HUES48 (cell line): ENCODE data around the gene WARS2.
"Not testable (repeated sequence)": the region's sequence is repeated elsewhere in the genome, so short reads cannot be mapped to it uniquely, and the experiment has no call there.

Source experiments
- H3K27ac ChIP-seq: one replicate; pipeline ENCODE4 v1.7.0; 2013; ENCODE audit warnings: low read depth, low read length, inconsistent platforms
- H3K27me3 ChIP-seq: 2 replicates; pipeline ENCODE4 v1.6.1; 2013; ENCODE audit warnings: mild to moderate bottlenecking, low read length; ENCODE audit not compliant: control insufficient read depth, insufficient read depth
- H3K36me3 ChIP-seq: 2 replicates; pipeline ENCODE4 v1.6.1; 2013; ENCODE audit warnings: low read length; ENCODE audit not compliant: control insufficient read depth, insufficient read depth
- H3K4me1 ChIP-seq: 2 replicates; pipeline ENCODE4 v1.6.1; 2013; ENCODE audit warnings: mild to moderate bottlenecking, low read length; ENCODE audit not compliant: control insufficient read depth, insufficient read depth
- H3K4me3 ChIP-seq: 2 replicates; pipeline ENCODE4 v1.5.1; 2013; ENCODE audit warnings: mild to moderate bottlenecking, low read depth, low read length
- H3K9ac ChIP-seq: 2 replicates; pipeline ENCODE4 v1.6.1; 2013; ENCODE audit warnings: mild to moderate bottlenecking, low read depth, low read length, moderate library complexity
- H3K9me3 ChIP-seq: 2 replicates; pipeline ENCODE4 v1.6.1; 2013; ENCODE audit warnings: low read length; ENCODE audit not compliant: control insufficient read depth, insufficient read depth

WARS2 gene

GRCh38 chr1:119160409-119160808, 20.0 kb upstream of the WARS2 start:
- Histone ChIP-seq H3K9me3 (peaks cover 10% of the 10 kb centered on the region), H3K27me3 (no peaks in the 10 kb centered on the region), H3K4me1 (no peaks in the 10 kb centered on the region), H3K4me3 (no peak overlapping the region), H3K36me3 (peaks cover 15% of the 10 kb centered on the region), H3K27ac (no peak overlapping the region), H3K9ac (no peak overlapping the region)

- Histone ChIP-seq H3K9me3 (peaks cover 10% of the 10 kb centered on the region), H3K9ac (no peak overlapping the region), H3K36me3 (peaks cover 15% of the 10 kb centered on the region), H3K4me3 (no peak overlapping the region), H3K27ac (no peak overlapping the region), H3K27me3 (no peaks in the 10 kb centered on the region), H3K4me1 (no peaks in the 10 kb centered on the region)
Measured at GRCh38 chr1:119159966-119160365, 19.5 kb upstream of the WARS2 start.

- Histone ChIP-seq H3K4me3 (no peak overlapping the region), H3K27me3 (no peaks in the 10 kb centered on the region), H3K36me3 (peaks cover 15% of the 10 kb centered on the region), H3K27ac (no peak overlapping the region), H3K4me1 (no peaks in the 10 kb centered on the region), H3K9ac (no peak overlapping the region), H3K9me3 (peaks cover 10% of the 10 kb centered on the region)
Measured at GRCh38 chr1:119159111-119159510, 18.7 kb upstream of the WARS2 start.

GRCh38 chr1:119156761-119157160, 16.3 kb upstream of the WARS2 start:
- H3K4me3 ChIP-seq, H3K9me3 ChIP-seq, H3K9ac ChIP-seq, H3K27me3 ChIP-seq, H3K4me1 ChIP-seq, H3K27ac ChIP-seq: not testable (repeated sequence)
- H3K36me3 ChIP-seq, result peaks cover 15% of the 10 kb centered on the region

GRCh38 chr1:119155069-119155468, 14.6 kb upstream of the WARS2 start:
- H3K4me1 ChIP-seq, H3K9me3 ChIP-seq, H3K9ac ChIP-seq, H3K4me3 ChIP-seq, H3K27ac ChIP-seq, H3K27me3 ChIP-seq: not testable (repeated sequence)
- H3K36me3 ChIP-seq, result peaks cover 15% of the 10 kb centered on the region

- no peak overlapping the region for H3K27ac ChIP-seq
- no peaks in the 10 kb centered on the region for H3K27me3 ChIP-seq
- no peak overlapping the region for H3K4me3 ChIP-seq
- H3K36me3 ChIP-seq, result no peaks in the 10 kb centered on the region
- peaks cover 5% of the 10 kb centered on the region; the same call in 1 of the 2 replicates for H3K4me1 ChIP-seq
- H3K9ac ChIP-seq, result no peak overlapping the region
- H3K9me3 ChIP-seq, result no peaks in the 10 kb centered on the region
Measured at GRCh38 chr1:119150150-119150549, 9.7 kb upstream of the WARS2 start.

- no peaks in the 10 kb centered on the region for H3K27me3 ChIP-seq
- no peak overlapping the region for H3K27ac ChIP-seq
- H3K9me3 ChIP-seq, result no peaks in the 10 kb centered on the region
- H3K4me3 ChIP-seq, result no peak overlapping the region
- no peaks in the 10 kb centered on the region for H3K36me3 ChIP-seq
- H3K9ac ChIP-seq, result no peak overlapping the region
- peaks cover 5% of the 10 kb centered on the region; the same call in 1 of the 2 replicates for H3K4me1 ChIP-seq
Measured at GRCh38 chr1:119147661-119148090, 7.2 kb upstream of the WARS2 start.

GRCh38 chr1:119146466-119146865, 6.0 kb upstream of the WARS2 start:
- peaks cover 6% of the 10 kb centered on the region; the same call in 1 of the 2 replicates for H3K4me1 ChIP-seq
- H3K4me3 ChIP-seq, result no peak overlapping the region
- H3K9ac ChIP-seq, result no peak overlapping the region
- no peaks in the 10 kb centered on the region for H3K36me3 ChIP-seq
- no peaks in the 10 kb centered on the region for H3K27me3 ChIP-seq
- no peaks in the 10 kb centered on the region for H3K9me3 ChIP-seq
- no peak overlapping the region for H3K27ac ChIP-seq

GRCh38 chr1:119144813-119145212, 4.4 kb upstream of the WARS2 start:
- H3K9me3 ChIP-seq, result no peaks in the 10 kb centered on the region
- no peak overlapping the region for H3K4me3 ChIP-seq
- H3K4me1 ChIP-seq, result peaks cover 10% of the 10 kb centered on the region; the same call in 1 of the 2 replicates
- H3K27ac ChIP-seq, result no peak overlapping the region
- H3K36me3 ChIP-seq, result no peaks in the 10 kb centered on the region
- H3K27me3 ChIP-seq, result no peaks in the 10 kb centered on the region
- H3K9ac ChIP-seq, result no peak overlapping the region

- Histone ChIP-seq H3K4me3 (no peak overlapping the region), H3K9me3 (no peaks in the 10 kb centered on the region), H3K27ac (no peak overlapping the region), H3K9ac (no peak overlapping the region), H3K4me1 (peaks cover 15% of the 10 kb centered on the region), H3K36me3 (no peaks in the 10 kb centered on the region), H3K27me3 (no peaks in the 10 kb centered on the region)
Measured at GRCh38 chr1:119143706-119144105, 3.3 kb upstream of the WARS2 start.

GRCh38 chr1:119141660-119142059, 1.2 kb upstream of the WARS2 start:
- H3K4me1 ChIP-seq, result peaks cover 15% of the 10 kb centered on the region
- H3K27ac ChIP-seq, result no peak overlapping the region
- no peaks in the 10 kb centered on the region for H3K27me3 ChIP-seq
- H3K9me3 ChIP-seq, result no peaks in the 10 kb centered on the region
- H3K4me3 ChIP-seq, result peak overlapping the region; percentile 81; the same call in 1 of the 2 replicates
- no peak overlapping the region for H3K9ac ChIP-seq
- no peaks in the 10 kb centered on the region for H3K36me3 ChIP-seq

GRCh38 chr1:119141020-119141424, 569 bp upstream of the WARS2 start:
- Histone ChIP-seq H3K4me3 (peak overlapping the region; percentile 81), H3K27me3 (no peaks in the 10 kb centered on the region), H3K9me3 (no peaks in the 10 kb centered on the region), H3K9ac (peak overlapping the region; percentile 97), H3K4me1 (peaks cover 15% of the 10 kb centered on the region), H3K36me3 (no peaks in the 10 kb centered on the region), H3K27ac (peak overlapping the region; percentile 97)
